ENCODE measurements around the gene SHC3.

DNA sequence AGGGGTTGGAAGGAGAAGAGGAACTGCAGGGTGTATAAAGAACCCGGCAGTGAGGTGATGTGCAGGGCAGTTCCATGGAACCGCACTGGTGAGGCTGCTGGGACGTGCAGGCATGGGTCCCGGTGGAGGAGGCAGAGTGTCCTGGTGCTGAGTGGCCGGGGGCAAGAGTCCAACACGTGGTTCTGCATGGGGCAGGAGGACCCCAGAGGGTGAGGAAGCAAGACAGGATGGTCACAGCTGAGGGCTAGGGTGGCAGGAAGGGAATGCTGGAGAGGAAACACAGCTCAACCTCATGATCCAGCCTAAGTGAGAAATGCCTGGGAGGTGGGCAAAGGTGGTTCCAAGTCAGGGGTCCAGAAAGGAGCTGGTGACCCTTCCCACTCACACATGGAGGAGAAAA lies 100.2 kb downstream of the SHC3 start:
- no peak for TF ChIP-seq POLR2A (IDR thresholded peaks at IDR 0.05)
- TF ChIP-seq, protein P1, sequence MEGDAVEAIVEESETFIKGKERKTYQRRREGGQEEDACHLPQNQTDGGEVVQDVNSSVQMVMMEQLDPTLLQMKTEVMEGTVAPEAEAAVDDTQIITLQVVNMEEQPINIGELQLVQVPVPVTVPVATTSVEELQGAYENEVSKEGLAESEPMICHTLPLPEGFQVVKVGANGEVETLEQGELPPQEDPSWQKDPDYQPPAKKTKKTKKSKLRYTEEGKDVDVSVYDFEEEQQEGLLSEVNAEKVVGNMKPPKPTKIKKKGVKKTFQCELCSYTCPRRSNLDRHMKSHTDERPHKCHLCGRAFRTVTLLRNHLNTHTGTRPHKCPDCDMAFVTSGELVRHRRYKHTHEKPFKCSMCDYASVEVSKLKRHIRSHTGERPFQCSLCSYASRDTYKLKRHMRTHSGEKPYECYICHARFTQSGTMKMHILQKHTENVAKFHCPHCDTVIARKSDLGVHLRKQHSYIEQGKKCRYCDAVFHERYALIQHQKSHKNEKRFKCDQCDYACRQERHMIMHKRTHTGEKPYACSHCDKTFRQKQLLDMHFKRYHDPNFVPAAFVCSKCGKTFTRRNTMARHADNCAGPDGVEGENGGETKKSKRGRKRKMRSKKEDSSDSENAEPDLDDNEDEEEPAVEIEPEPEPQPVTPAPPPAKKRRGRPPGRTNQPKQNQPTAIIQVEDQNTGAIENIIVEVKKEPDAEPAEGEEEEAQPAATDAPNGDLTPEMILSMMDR (IDR thresholded peaks at IDR 0.05): no peak

All from body of pancreas (tissue), 4 donors.